ENCODE data around the gene RAB4A. TPM values are rescaled to one million over a fixed set of nuclear protein-coding genes. Genes with fewer than 3 reads are reported as not detected.
"Not testable (repeated sequence)": the region's sequence is repeated elsewhere in the genome, so short reads cannot be mapped to it uniquely, and the experiment has no call there.

The RAB4A gene
- polyA plus RNA-seq, 1 donor, result 50.3 TPM

- DNase-seq, result no peak
Measured at GRCh38 chr1:229298420-229298819, 27.5 kb downstream of the RAB4A start.

- DNase-seq, result no peak
Measured at GRCh38 chr1:229298887-229299503, 28.1 kb downstream of the RAB4A start.

DNA sequence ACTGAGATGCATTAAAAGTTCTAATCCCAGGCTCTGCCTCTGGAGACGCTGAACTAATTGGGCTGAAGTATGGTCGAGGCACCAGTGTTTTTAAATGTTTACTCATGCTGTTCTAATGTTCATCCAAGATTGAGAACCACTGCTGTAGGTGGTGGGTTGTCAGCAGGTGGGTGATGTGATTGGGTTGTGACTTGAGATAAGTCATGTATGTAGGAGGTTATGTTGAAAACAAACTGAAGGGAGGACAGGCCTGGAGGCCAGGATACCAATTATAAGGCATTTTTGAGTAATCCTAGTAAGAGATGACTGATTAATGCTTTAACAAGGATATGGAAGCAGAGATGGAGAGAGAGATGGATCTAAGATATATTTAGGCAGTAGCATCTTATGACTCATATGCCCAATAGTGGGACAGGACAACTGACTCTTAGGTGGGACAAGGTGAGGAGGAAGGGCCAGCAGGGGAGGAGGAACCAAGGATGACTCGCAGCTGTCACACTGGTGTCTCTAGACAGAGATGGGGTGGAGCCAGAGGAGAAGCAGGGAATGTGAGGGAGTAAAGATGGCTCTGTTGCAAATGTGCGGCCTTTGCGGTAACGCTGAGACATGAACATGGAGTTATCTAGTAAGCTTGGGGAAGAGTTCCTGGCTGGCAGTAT lies 29.3 kb downstream of the RAB4A start:
- no peak for DNase-seq

DNA sequence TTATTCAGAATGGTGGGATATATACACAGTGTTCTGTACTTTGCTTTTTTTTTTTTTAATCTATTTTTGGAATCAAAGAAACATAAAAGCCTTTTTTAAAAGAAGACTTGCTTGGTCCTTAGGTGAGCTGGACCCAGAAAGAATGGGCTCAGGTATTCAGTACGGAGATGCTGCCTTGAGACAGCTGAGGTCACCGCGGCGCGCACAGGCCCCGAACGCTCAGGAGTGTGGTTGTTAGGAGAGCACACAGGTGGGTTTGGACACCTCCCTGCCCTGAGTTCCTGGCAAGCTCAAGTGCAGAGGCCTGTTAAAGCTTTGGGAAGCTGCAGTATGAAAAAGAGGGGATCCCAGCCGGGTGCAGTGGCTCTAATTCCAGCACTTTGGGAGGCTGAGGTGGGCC lies 31.8 kb downstream of the RAB4A start:
- DNase-seq, result no peak

DNA sequence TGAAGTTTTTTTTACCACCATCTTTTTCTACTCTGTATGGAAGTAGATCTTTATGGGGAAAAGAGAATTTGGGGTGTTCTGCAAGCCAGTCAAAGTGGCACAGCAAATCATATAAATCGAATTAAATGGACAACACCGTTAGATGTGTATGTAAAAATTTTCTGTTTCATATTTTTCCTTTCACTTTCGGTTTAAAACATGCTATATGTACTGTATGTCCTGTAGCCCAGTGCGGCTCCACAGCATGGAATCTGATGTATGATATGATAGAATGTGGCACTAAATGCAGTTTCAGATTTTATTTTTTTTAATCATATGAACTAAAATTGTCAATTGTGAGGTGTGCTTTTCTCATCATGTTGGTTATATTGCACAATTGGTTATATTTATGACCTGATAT lies 32.9 kb downstream of the RAB4A start:
- no peak for DNase-seq

DNA sequence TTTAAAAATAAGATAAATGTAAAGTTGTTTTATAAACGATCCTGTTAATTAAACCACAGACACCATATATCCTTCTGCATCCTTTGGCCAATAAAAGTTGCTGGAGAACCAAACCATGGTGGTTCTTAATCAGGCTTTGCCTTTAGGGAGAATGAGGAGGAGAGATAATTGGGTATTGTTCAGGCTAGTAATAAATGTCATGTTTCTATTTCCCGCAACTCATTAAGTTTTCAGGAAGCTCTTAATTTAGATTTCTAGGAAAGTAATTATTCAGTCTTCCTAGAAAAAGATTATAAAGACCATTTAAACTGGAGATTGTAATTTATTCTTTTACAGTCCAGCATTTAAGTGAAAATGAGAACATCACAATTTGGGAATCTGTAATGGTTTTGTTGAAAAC lies 34.5 kb downstream of the RAB4A start:
- no peak for DNase-seq

- no peak for DNase-seq
Measured at GRCh38 chr1:229309074-229309473, 38.2 kb downstream of the RAB4A start.

DNA sequence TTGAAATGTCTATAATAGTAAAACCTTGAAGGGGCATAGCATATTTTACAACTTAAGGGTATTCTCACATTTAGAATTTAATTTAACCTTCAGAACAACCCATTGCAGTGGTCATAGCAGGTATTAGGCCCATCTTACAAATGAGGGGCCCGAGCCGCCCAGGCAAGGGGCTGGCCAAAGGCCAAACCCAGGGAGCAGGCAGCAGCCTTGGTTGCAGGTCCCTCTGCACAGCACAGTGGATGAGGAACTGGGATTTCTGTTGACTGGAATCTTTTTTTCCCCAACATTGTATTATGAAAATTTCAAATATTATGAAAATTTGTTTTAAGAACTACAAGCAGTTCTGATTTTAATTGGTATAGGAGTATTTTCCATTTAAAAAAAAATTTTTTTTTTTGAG lies 38.8 kb downstream of the RAB4A start:
- no peak for DNase-seq

DNA sequence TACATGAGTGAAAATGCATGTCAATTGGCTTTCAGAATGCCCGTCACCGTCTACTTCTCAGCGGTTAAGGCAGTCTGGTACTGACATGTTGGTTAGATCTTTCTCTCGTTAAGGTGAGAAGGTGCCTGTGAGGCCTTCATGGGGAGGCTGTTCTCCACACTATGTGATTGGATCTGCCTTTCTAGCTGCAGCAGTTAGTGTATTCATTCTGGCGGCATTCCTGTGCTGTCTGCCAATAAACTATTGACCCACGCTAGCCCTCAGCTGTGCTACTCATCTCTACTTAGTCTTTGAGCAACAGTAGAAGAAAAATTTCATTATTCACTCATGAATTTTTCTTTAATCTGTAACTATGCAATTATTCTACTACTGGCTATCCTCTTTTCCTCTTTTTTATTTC lies 39.9 kb downstream of the RAB4A start:
- DNase-seq, result peak; percentile 24

DNA sequence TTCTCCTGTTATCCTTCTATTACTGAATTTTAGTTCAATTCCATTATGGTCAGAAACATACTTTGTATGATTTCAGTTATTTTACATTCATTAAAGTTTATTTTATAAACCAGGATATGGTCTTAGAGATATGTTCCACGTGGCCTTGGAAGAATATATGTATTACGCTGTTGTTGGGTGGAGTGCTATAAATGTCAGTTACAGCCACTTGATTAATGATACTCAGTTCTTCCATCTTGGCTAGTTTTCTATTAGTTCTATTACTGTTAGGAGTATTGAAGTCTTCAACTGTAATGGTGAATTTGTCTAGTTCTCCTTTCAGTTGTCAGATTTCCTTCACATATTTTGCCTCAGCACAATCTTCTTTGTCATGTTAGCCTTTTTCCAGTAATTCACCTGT lies 45.3 kb downstream of the RAB4A start:
- DNase-seq, result no peak

DNA sequence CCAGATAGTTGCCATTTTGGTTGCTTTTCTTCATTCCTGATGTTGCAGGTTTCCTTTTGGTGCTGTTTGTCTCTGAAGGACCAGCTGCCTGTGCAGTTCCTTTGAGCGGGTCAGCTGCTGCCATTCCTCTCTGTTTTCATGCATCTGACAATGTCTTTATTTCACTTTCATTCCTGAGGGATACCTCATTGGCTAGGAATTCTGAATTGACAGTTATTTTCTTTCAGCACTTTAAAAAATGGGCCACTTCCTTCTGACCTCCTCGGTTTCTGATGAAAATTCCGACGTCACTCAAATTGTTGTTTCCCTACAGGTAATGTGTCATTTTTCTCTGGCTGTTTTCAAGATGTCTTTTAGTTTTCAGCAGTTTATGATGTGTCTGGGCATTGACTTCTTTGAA lies 47.1 kb downstream of the RAB4A start:
- no peak for DNase-seq

DNA sequence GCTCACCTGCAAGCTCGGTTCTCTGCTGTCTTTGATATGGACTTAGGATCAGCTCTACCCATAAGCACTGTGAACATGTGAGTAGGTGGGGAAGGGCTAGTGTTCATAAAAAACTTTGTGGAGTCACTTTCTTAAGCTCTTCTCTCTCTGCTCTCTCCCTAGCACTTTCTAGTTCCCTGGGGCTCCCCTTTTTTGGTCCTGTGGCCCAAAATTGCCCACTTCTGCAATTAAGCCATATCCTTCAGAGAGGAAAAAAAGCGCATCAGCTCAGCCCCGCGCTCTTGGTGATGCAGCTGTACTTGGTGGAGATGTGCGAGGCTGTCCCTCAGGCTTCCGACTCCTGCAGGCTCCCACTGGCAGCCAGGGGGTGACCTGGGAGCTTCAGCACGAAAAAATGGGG lies 48.6 kb downstream of the RAB4A start:
- DNase-seq, result no peak

GRCh38 chr1:229323201-229323600 lies 52.3 kb downstream of the RAB4A start:
- no peak for DNase-seq

- no peak for DNase-seq
Measured at GRCh38 chr1:229323885-229324553, 53.1 kb downstream of the RAB4A start.

- no peak for DNase-seq
Measured at GRCh38 chr1:229325401-229325800, 54.5 kb downstream of the RAB4A start.

GRCh38 chr1:229325853-229326487 lies 55.1 kb downstream of the RAB4A start:
- no peak for DNase-seq

GRCh38 chr1:229326601-229327000 lies 55.7 kb downstream of the RAB4A start:
- DNase-seq, result no peak

GRCh38 chr1:229327765-229328164 lies 56.9 kb downstream of the RAB4A start:
- DNase-seq, result not testable (repeated sequence)

DNA sequence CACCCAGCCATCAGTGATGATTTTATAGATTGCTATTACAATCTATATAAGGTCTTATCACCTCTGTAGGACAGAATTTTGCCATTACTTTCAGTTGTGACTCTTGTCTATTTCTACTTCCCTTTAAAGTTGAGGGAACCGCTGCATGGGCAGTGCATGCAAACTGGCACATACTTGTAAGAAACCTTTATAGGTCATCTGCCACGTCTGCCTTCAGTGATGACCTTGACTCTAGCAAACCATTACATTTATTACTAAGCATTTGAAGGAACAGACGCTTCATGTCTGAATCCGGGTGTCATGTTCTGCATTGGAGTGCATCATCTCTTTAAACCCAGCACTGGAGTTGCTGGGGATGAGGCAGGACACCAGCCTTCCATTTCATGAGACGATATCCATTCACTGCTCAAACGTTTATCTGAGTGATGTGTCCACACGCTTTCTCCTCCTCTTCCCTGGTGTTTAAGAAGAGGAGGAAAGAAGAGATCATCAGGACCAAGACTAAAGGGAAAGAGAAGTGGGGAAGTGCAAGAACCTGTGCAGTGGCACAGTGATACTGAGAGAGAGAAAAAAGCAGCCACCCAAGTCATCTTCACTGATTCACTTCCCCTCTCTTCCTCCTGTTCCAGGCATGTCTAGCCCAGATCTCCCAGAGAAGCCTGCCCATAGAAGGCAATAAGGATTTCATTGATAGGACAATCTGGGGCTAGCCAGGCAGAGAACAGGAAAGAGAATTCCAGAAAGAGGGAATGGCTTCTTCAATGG lies 57.9 kb downstream of the RAB4A start:
- DNase-seq, result no peak

DNA sequence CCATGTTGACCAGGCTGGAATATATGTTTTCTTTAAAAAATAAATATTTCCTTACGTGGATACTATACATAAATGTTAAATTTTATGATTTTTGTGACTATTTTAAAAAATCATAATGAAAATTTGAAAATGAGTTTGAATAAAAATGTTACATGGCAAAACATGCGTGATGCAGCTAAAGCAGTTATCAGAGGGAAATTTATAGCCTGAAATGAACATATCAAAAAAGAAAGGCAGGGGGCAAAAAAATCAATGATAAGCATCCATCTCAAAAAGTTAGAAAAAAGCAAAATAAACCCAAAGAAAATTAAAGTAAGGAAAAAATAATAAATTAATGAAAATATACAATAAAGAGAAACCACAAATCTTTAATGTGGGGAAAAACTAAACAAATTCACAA lies 63.4 kb downstream of the RAB4A start:
- no peak for DNase-seq

DNA sequence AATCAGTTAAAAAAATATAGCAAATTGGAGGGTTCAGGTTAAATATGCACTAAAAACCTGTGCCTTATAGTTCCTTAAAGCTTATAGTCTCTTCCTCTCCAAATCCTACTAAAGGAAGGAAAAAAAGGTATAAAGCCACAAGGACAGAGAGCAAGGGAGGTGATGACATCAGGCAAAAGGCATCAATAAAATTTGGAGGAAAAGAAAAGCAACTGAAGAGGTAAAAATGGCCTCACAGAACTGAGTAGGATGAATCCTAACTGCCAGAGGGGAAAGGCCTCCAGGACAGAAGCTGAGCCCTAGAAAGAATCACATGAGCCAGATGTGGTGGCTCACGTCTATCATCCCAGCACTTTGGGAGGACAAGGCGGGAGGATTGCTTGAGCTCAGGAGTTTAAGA lies 63.8 kb downstream of the RAB4A start:
- no peak for DNase-seq

- no peak for DNase-seq
Measured at GRCh38 chr1:229336345-229336744, 65.4 kb downstream of the RAB4A start.

DNA sequence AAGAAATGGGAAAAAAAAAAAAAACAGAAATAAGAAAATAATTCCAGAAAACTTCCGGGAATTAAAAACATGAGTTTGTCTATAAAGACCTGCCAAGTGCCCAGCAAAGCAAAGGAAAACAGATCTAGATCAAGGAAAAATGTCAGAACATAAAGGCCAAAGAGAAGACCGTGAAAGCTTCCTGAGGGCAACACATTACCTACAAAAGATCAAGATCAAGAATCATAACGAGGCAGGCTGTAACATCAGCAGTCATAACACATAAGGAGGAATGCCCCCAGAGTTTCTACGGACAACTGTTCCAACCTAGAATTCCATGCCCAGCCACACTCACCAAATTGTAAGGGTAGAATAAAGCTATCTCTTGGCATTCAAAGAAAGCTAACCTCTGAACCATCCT lies 68.2 kb downstream of the RAB4A start:
- no peak for DNase-seq
